Large intestine (tissue), 12 donors: Measurements from ENCODE around the gene GAA. TPM values are rescaled to one million over a fixed set of nuclear protein-coding genes. Genes with fewer than 3 reads are reported as not detected.

Experiments used
- DNase-seq, 2 donors: peaks; one replicate each; pipeline versions ENCODE4 v3.0.0 to v3.0.0-alpha.2; 2013
- H3K27ac ChIP-seq: one replicate; pipeline ENCODE4 v1.5.1; 2013; ENCODE audit warnings: low read length
- H3K27me3 ChIP-seq: 2 replicates; pipeline ENCODE4 v1.6.1; 2013; ENCODE audit warnings: low read length; ENCODE audit not compliant: control insufficient read depth, insufficient read depth
- H3K36me3 ChIP-seq: 2 replicates; pipeline ENCODE4 v1.6.1; 2013; ENCODE audit warnings: low read length; ENCODE audit not compliant: control insufficient read depth, insufficient read depth
- H3K4me1 ChIP-seq: one replicate; pipeline ENCODE4 v1.6.1; 2013; ENCODE audit warnings: low read length; ENCODE audit not compliant: control insufficient read depth, insufficient read depth
- H3K4me3 ChIP-seq: one replicate; pipeline ENCODE4 v1.5.1; 2013; ENCODE audit warnings: low read length
- H3K9me3 ChIP-seq: one replicate; pipeline ENCODE4 v1.6.1; 2013; ENCODE audit warnings: mild to moderate bottlenecking, low read depth, low read length, moderate library complexity; ENCODE audit not compliant: control insufficient read depth
- WGBS: methylation state at CpG from one replicate; pipeline ENCODE4 v1.1.5; 2013; ENCODE audit warnings: low lambda C conversion rate; ENCODE audit not compliant: insufficient coverage; 5-methylcytosine and 5-hydroxymethylcytosine counted together
- long read RNA-seq, 11 donors: transcript quantifications; one replicate each; lab custom pipeline, GENCODE V29; 2026
- polyA plus RNA-seq: library from polyadenylated mRNA; unstranded; fragments of 120-200 nt; gene quantifications from one replicate; pipeline ENCODE4 v1.2.1, GENCODE V29; 2013

Gene GAA
- polyA plus RNA-seq: 50.0 TPM
- long read RNA-seq, donor 1, partial matches to known transcripts: 5 of 10 reads
- long read RNA-seq, donor 1, other reads (novel, unspliced or antisense): 0 of 10 reads
- long read RNA-seq, donor 2, transcript GAA-202 (21 exons, 3,549 nt): major isoform, 6 of 37 reads
- long read RNA-seq, donor 2, partial matches to known transcripts: 22 of 37 reads
- long read RNA-seq, donor 2, other reads (novel, unspliced or antisense): 0 of 37 reads
- long read RNA-seq, donor 3: 0 reads
- long read RNA-seq, donor 4: 0 reads
- long read RNA-seq, donor 5, partial matches to known transcripts: 0 of 2 reads
- long read RNA-seq, donor 5, other reads (novel, unspliced or antisense): 0 of 2 reads
- long read RNA-seq, donor 6, partial matches to known transcripts: 6 of 23 reads
- long read RNA-seq, donor 6, other reads (novel, unspliced or antisense): 0 of 23 reads
- long read RNA-seq, donor 7, partial matches to known transcripts: 0 of 3 reads
- long read RNA-seq, donor 7, other reads (novel, unspliced or antisense): 0 of 3 reads
- long read RNA-seq, donor 8, partial matches to known transcripts: 24 of 28 reads
- long read RNA-seq, donor 8, other reads (novel, unspliced or antisense): 0 of 28 reads
- long read RNA-seq, donor 9: 0 reads
- long read RNA-seq, donor 10, transcript GAA-202 (21 exons, 3,549 nt): major isoform, 5 of 7 reads
- long read RNA-seq, donor 10, partial matches to known transcripts: 0 of 7 reads
- long read RNA-seq, donor 10, other reads (novel, unspliced or antisense): 0 of 7 reads
- long read RNA-seq, donor 11, partial matches to known transcripts: 5 of 8 reads
- long read RNA-seq, donor 11, other reads (novel, unspliced or antisense): 0 of 8 reads

DNA sequence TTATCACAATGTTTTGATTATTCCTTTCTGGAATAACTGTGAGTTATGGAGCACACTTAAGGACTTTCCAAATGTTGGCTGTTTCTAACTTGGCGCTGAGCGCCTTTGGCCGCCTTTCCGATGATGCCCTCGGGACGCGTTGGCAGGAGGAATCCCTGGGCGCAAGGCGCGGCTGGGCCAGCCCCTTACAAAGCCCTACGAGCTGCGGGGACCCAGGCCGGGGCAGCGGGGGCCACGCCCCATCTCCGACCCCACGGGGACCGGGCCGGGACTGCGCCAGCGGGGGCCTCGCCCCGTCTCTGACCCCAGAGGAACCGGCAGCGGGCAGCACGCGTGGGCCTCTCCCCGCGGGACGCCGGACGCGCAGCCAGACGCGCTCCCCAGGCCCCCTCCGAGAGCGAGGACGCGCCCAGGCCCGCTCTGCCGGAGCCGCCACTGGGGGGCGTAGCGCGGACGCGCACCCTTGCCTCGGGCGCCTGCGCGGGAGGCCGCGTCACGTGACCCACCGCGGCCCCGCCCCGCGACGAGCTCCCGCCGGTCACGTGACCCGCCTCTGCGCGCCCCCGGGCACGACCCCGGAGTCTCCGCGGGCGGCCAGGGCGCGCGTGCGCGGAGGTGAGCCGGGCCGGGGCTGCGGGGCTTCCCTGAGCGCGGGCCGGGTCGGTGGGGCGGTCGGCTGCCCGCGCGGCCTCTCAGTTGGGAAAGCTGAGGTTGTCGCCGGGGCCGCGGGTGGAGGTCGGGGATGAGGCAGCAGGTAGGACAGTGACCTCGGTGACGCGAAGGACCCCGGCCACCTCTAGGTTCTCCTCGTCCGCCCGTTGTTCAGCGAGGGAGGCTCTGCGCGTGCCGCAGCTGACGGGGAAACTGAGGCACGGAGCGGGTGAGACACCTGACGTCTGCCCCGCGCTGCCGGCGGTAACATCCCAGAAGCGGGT lies at the start of gene GAA:
GAA (plus strand) TSS at position 571 of the 935 bp plus-strand sequence. CDS start 3,006 bp downstream, outside the sequence.
- peak; percentile 88 to 89 for DNase-seq
- WGBS: no CpG with 5 or more reads among the region's 114 CpGs
- H3K27ac ChIP-seq: peak within 1 kb of the TSS; percentile 16
- no peaks in the 10 kb centered on the region for H3K27me3 ChIP-seq
- no peaks in the 10 kb centered on the region for H3K9me3 ChIP-seq
- peak within 1 kb of the TSS; percentile 94 for H3K4me3 ChIP-seq
- H3K4me1 ChIP-seq: peaks cover under 1% of the 10 kb centered on the region
- H3K36me3 ChIP-seq: no peaks in the 10 kb centered on the region

DNA sequence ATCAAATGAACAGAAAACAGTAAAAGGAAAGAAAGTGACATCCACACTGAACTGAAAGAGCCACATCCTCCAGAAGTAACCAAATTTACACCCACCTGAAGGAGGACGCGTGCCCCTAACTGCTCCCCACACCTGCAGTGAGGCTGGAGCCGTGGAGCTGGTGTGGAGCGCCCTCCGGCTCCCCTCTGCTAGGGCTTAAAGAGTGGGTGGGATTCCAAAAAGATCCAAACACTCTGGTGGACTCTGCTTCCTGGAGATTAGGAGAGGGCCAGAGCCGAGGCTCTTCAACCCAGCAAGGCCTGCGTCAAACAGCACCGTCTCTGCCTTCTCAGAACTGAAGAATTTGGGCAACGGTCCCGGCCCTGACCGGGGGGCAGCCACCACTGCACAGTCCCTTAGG lies 49.7 kb upstream of the GAA start:
- DNase-seq: no peak
- no peaks in the 10 kb centered on the region for H3K9me3 ChIP-seq
- H3K27ac ChIP-seq: no peak overlapping the region
- no peak overlapping the region for H3K4me3 ChIP-seq
- H3K27me3 ChIP-seq: no peaks in the 10 kb centered on the region
- WGBS: no CpG with 5 or more reads among the region's 11 CpGs
- no peaks in the 10 kb centered on the region for H3K4me1 ChIP-seq
- H3K36me3 ChIP-seq: peaks cover 7% of the 10 kb centered on the region

DNA sequence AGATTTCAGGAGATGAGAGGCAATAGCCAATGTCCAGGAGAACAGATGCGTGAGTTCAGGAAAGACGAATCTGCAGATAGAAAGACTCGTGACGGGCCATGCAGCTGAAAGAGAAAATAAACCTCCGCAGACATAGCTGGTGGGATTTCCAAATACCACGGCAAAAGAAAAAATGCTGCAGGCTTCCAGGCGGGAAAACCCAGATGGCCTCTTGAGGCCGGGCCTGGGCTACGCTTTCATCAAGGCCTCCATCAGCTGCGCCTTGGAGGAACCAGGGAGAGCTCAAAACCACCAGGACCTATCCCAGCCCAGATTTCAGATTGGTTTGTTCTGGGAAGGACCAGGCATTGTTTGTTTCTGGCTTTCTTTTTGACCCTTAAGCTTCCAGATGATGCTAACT lies 48.3 kb upstream of the GAA start:
- Histone ChIP-seq H3K4me3 (no peak overlapping the region), H3K27me3 (no peaks in the 10 kb centered on the region), H3K9me3 (no peaks in the 10 kb centered on the region), H3K36me3 (peaks cover 7% of the 10 kb centered on the region), H3K27ac (no peak overlapping the region), H3K4me1 (no peaks in the 10 kb centered on the region)
- DNase-seq: no peak
- WGBS: no CpG with 5 or more reads among the region's 10 CpGs

DNA sequence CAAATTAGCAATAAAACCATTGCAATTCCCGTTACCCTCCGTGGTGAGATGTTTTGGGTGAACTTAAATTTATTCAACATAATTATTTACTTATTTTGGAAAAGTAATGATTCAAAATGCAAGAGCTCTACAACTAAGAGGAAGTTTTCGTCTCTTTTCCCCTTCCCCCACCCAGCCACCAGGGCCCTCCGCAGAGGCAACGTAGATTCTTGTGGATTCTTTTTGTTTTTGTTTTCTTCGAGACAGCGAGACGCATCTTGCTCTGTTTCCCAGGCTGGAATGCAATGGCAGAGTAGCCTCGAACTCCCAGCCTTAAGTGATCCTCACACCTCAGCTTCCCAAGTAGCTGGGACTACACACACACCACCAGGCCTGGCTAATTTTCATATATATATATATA lies 45.8 kb upstream of the GAA start:
- no peaks in the 10 kb centered on the region for H3K9me3 ChIP-seq
- no peak overlapping the region for H3K27ac ChIP-seq
- H3K4me1 ChIP-seq: no peaks in the 10 kb centered on the region
- H3K27me3 ChIP-seq: no peaks in the 10 kb centered on the region
- peaks cover 3% of the 10 kb centered on the region for H3K36me3 ChIP-seq
- no CpG with 5 or more reads among the region's 9 CpGs for WGBS
- H3K4me3 ChIP-seq: no peak overlapping the region
- no peak for DNase-seq

DNA sequence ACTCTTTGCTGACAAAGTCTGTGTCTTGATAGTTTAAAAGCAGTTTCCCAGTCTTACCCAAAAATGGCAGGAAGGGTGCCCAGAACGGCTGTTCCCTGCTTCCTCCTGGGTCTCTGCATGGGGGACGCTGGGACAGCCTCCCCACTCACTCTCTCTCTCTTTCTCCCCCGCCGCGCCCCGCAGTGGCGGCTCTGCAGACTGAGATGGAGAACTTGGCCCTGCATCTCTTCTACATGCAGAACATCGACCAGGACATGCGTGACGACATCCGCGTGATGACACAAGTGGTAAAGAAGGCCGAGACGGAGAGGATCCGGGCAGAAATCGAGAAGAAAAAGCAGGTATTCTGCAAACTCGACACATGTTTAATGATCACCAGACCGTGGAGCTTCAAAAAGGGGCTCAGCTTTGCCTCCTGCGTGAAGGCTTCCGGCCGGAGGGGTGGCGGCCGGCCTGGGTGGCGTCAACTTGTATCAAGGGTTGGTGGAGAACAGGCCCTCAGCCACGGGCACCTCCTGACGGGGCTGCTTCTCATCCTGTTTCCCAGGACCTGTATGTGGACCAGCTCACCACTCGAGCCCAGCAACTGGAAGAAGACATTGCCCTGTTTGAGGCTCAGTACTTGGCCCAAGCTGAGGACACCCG lies 42.9 kb upstream of the GAA start:
- H3K4me3 ChIP-seq: no peak overlapping the region
- no peak for DNase-seq
- 96% methylated on average over 5 of the region's 28 CpGs for WGBS
- no peaks in the 10 kb centered on the region for H3K9me3 ChIP-seq
- H3K27ac ChIP-seq: no peak overlapping the region
- no peaks in the 10 kb centered on the region for H3K4me1 ChIP-seq
- no peaks in the 10 kb centered on the region for H3K27me3 ChIP-seq
- H3K36me3 ChIP-seq: peaks cover 3% of the 10 kb centered on the region

DNA sequence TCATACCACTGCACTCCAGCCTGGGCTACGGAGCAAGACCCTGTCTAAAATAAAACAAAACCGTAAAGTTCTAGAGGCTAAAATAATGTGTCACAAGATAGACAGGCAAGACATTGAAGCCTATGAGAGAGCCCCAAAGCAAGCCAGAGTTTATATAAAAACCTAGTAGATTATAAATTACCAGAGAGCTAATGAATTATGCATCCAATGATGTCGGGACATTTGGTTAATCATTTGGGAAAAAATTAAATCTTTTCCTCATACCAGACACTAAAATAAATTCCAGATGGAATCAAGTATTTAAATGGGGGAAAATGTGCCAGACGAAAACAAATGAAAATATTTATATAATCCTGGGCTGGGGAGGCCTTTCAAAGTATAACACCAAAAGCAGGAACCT lies 40.7 kb upstream of the GAA start:
- Histone ChIP-seq H3K36me3 (peaks cover 3% of the 10 kb centered on the region), H3K4me1 (no peaks in the 10 kb centered on the region), H3K4me3 (no peak overlapping the region), H3K9me3 (no peaks in the 10 kb centered on the region), H3K27ac (no peak overlapping the region), H3K27me3 (no peaks in the 10 kb centered on the region)
- WGBS: no CpG with 5 or more reads among the region's 4 CpGs
- no peak for DNase-seq

DNA sequence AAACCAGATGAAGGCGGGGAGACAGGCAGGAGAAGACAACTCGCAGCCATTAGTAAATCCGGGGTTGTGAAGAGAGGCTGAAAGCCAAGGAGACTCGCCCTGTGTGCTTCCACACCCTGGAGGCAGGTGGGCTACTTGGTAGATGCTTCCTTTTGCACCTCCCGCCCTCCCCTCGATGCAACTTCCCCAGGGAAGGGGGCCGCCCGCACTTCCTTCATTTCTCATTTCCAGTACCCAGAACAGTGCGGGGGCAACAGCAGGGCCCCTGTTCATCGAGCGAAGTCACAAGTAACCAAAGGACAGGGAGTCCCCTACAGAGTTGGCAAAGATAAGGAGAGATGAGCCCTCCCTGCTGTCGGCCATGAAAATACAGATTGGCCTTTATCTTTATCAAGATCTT lies 40.0 kb upstream of the GAA start:
- H3K36me3 ChIP-seq: peaks cover 3% of the 10 kb centered on the region
- no peaks in the 10 kb centered on the region for H3K27me3 ChIP-seq
- no peak overlapping the region for H3K4me3 ChIP-seq
- DNase-seq: no peak
- no peaks in the 10 kb centered on the region for H3K9me3 ChIP-seq
- no CpG with 5 or more reads among the region's 12 CpGs for WGBS
- no peak overlapping the region for H3K27ac ChIP-seq
- no peaks in the 10 kb centered on the region for H3K4me1 ChIP-seq

DNA sequence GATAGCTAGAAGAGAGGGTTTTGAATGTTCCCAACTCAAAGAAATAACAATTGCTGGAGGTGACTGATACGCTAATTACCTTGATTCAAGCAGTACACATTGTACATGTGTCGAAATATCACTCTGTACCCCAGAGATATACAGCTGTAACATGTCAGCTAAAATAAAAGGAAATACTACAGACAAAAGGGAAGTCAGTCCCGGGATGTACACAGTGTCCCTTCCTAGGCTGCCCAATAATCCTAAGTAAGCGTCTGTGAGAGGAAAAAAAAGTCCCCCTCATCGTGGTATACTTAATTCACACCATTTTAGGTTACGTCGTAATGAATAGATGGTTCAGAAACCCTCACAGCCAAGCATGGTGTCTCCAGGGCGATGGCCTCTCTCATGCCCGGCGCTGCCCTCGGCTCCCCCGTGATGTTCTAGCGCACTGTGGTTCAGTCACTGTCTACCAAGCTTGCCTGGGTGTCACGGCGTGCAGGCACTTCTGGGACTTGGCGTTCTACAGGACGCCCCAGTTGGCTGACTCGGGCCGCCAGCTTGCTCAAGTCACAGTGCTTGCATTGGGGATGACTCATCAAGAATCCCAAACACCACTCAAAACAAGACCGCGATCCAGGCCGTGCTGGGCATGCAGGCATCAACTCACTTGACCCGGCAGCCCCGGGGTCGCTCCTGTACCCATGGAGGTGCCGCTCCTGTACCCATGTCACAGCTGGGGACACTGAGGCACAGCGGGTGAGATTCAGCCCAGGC lies 37.4 kb upstream of the GAA start:
- Histone ChIP-seq H3K36me3 (no peaks in the 10 kb centered on the region), H3K4me1 (peaks cover 4% of the 10 kb centered on the region), H3K9me3 (no peaks in the 10 kb centered on the region), H3K4me3 (no peak overlapping the region), H3K27me3 (no peaks in the 10 kb centered on the region), H3K27ac (no peak overlapping the region)
- WGBS: no CpG with 5 or more reads among the region's 27 CpGs
- no peak for DNase-seq

DNA sequence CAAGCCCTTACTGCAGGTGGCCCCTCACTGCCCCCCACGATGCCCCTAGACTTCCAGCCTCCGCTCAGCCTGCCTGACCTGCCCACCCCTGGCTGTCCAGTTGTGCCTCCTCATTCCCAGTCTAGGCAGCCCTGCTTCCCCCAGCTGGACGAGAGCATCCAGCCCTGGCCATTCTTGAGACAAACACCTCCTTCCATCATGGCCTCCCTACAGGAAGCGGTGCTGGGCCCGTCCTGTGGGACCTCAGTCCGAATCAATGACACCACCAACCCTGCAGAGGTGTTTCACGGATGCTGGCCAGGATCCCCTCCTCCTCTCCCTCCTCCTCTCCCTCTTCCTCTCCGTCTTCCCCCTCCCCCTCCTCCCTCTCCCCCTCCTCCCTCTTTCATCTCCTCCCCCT lies 36.7 kb upstream of the GAA start:
- no peaks in the 10 kb centered on the region for H3K9me3 ChIP-seq
- no peak overlapping the region for H3K27ac ChIP-seq
- H3K36me3 ChIP-seq: no peaks in the 10 kb centered on the region
- no peak for DNase-seq
- H3K27me3 ChIP-seq: no peaks in the 10 kb centered on the region
- H3K4me3 ChIP-seq: no peak overlapping the region
- H3K4me1 ChIP-seq: peaks cover 4% of the 10 kb centered on the region
- WGBS: no CpG with 5 or more reads among the region's 8 CpGs
